Endothelial cell of umbilical vein (primary cell): Measurements from ENCODE around the gene MYO1C. TPM values are rescaled to one million over a fixed set of nuclear protein-coding genes. Genes with fewer than 3 reads are reported as not detected.

ENCODE experiments used
- BruUV-seq: library from RNA; stranded (reverse); fragments of 400-500 nt; replicated peaks from 2 replicates; lab custom pipeline; 2021; lab: Mats Ljungman, UMichigan
- CTCF ChIA-PET: fragments of 300-600, 350-600 bp; sonication (Branson Sonifier 250); formaldehyde crosslinking; loops from one replicate; lab custom pipeline; 2021; ENCODE audit warnings: antibody characterized with exemption, inconsistent platforms; lab: Charles Lee
- POLR2A ChIA-PET: fragments of 300-600, 350-600 bp; sonication (Branson Sonifier 250); formaldehyde crosslinking; loops from one replicate; lab custom pipeline; 2021; ENCODE audit warnings: antibody characterized with exemption, inconsistent platforms; lab: Charles Lee
- DNase-seq: peaks from one replicate; pipeline ENCODE4 v3.0.0-alpha.2; 2011; ENCODE audit warnings: low read depth, low spot score
- FAIRE-seq: peaks from 2 replicates; lab custom pipeline; 2011; peaks lifted over from hg19 to GRCh38; lab: Jason Lieb, UNC
- H2AFZ ChIP-seq: 2 replicates; pipeline ENCODE4 v1.6.0; 2012; ENCODE audit warnings: low read depth, low read length, control low read depth, inconsistent platforms
- H3K27ac ChIP-seq: 2 replicates; pipeline ENCODE4 v1.5.1; 2011; ENCODE audit warnings: low read depth, mild to moderate bottlenecking, control low read depth, low read length, moderate library complexity; ENCODE audit not compliant: insufficient read depth
- H3K27me3 ChIP-seq, 2 experiments: 2 replicates each; pipeline versions ENCODE4 v1.6.0 to v1.6.1; 2011; ENCODE audit warnings: low read length in 2 of 2, mixed read lengths in 1 of 2; ENCODE audit not compliant: control insufficient read depth in 2 of 2, insufficient read depth in 2 of 2
- H3K36me3 ChIP-seq, 2 experiments: 2 replicates in 1 of 2; 3 replicates in 1 of 2; pipeline ENCODE4 v1.5.1; 2011; ENCODE audit warnings: low read length in 2 of 2, mild to moderate bottlenecking in 1 of 2, moderate library complexity in 1 of 2; ENCODE audit not compliant: control insufficient read depth in 2 of 2, insufficient read depth in 2 of 2; ENCODE audit errors: extremely low read depth in 1 of 2
- H3K4me1 ChIP-seq: 3 replicates; pipeline ENCODE4 v1.5.1; 2011; ENCODE audit warnings: mild to moderate bottlenecking, low read length; ENCODE audit not compliant: control insufficient read depth, insufficient read depth; ENCODE audit errors: extremely low read depth
- H3K4me2 ChIP-seq: 2 replicates; pipeline ENCODE4 v1.6.1; 2011; ENCODE audit warnings: low read length, control low read depth, mixed read lengths; ENCODE audit not compliant: insufficient read depth
- H3K4me3 ChIP-seq, 3 experiments: fragments of 200-600 bp in 1 of 3; sonication (generic), shearing (Covaris generic) in 1 of 3; replicated peaks in 1 of 3; 2 replicates each; pipeline ENCODE4 v1.5.1; 2011 to 2016; ENCODE audit warnings: control low read depth in 3 of 3, low read length in 3 of 3, mild to moderate bottlenecking in 2 of 3, inconsistent platforms in 1 of 3, low read depth in 1 of 3, moderate library complexity in 1 of 3; ENCODE audit not compliant: insufficient read depth in 1 of 3
- H3K79me2 ChIP-seq: 2 replicates; pipeline ENCODE4 v1.6.0; 2012; ENCODE audit warnings: low read length, inconsistent platforms; ENCODE audit not compliant: control insufficient read depth, insufficient read depth
- H3K9ac ChIP-seq: replicated peaks from 2 replicates; pipeline ENCODE3; 2011; ENCODE audit warnings: low read length, control low read depth; ENCODE audit not compliant: insufficient read depth; ENCODE audit errors: extremely low read depth
- H3K9me1 ChIP-seq: replicated peaks from 3 replicates; pipeline ENCODE4 v1.6.0; 2011; ENCODE audit warnings: mild to moderate bottlenecking, low read length; ENCODE audit not compliant: control insufficient read depth, insufficient read depth; ENCODE audit errors: extremely low read depth
- H3K9me3 ChIP-seq: replicated peaks from 2 replicates; pipeline ENCODE4 v1.5.1; 2012; ENCODE audit warnings: low read length, inconsistent platforms; ENCODE audit not compliant: control insufficient read depth, insufficient read depth
- H4K20me1 ChIP-seq: replicated peaks from 2 replicates; pipeline ENCODE3; 2011; ENCODE audit warnings: mild to moderate bottlenecking, low read length; ENCODE audit not compliant: control insufficient read depth, insufficient read depth; ENCODE audit errors: extremely low read depth
- EZH2 ChIP-seq: IDR thresholded peaks from 2 replicates; pipeline ENCODE4 v1.6.1; 2012; ENCODE audit warnings: borderline replicate concordance, low read depth, mild to moderate bottlenecking, moderate library complexity, low read length, inconsistent platforms; ENCODE audit not compliant: severe bottlenecking
- FOS ChIP-seq: IDR thresholded peaks from 2 replicates; pipeline ENCODE4 v1.6.1; 2011; ENCODE audit warnings: mild to moderate bottlenecking, low read length, moderate library complexity, borderline replicate concordance; ENCODE audit not compliant: insufficient read depth
- GATA2 ChIP-seq: IDR thresholded peaks from 2 replicates; pipeline ENCODE4 v1.7.0; 2011; ENCODE audit warnings: low read depth, mild to moderate bottlenecking, moderate library complexity, mixed read lengths, low read length; ENCODE audit not compliant: insufficient read length, insufficient read depth
- JUN ChIP-seq: IDR thresholded peaks from 2 replicates; pipeline ENCODE4 v1.6.1; 2011; ENCODE audit warnings: borderline replicate concordance, low read depth; ENCODE audit not compliant: insufficient read length, insufficient read depth
- MYC ChIP-seq: IDR thresholded peaks from one replicate; pipeline ENCODE4 v1.6.1; 2011; ENCODE audit warnings: mild to moderate bottlenecking, low read depth, low read length
- POLR2A ChIP-seq: IDR thresholded peaks from 2 replicates; pipeline ENCODE4 v1.6.1; 2012; ENCODE audit warnings: low read depth, mild to moderate bottlenecking, control low read depth, low read length
- POLR2AphosphoS5 ChIP-seq: IDR thresholded peaks from 2 replicates; pipeline ENCODE4 v1.6.1; 2012; ENCODE audit warnings: low read depth, mild to moderate bottlenecking, control low read depth, low read length, moderate library complexity; ENCODE audit not compliant: insufficient read depth
- dilution Hi-C: fragments of 300-500 bp; cut with MboI; formaldehyde crosslinking; loops from one replicate; pipeline ENCODE4 v1.15.0; 2019; ENCODE audit warnings: low sequenced_read_pairs; ENCODE audit not compliant: extremely low pct_ligation_motif_present
- intact Hi-C: fragments of 100-400 bp; cut with micrococcal nuclease; formaldehyde crosslinking; loops from one replicate; pipeline ENCODE4 v1.10.0; 2022
- polyA plus RNA-seq, 4 experiments: library from polyadenylated mRNA; depleted of rRNA in 3 of 4; stranded (reverse) in 3 of 4; unstranded in 1 of 4; fragments of >200 nt; gene quantifications; 2 replicates each; pipeline versions ENCODE4 v1.2.1 to v1.2.3, GENCODE V29; 2011 to 2012; ENCODE audit warnings: missing spikeins in 1 of 4
- total RNA-seq: library from RNA; stranded (reverse); gene quantifications from 2 replicates; pipeline ENCODE4 v1.2.3, GENCODE V29; 2021
- TF ChIP-seq, protein P1 (sequence below): IDR thresholded peaks from 2 replicates; pipeline ENCODE4 v1.6.1; 2011; ENCODE audit not compliant: insufficient read depth, insufficient read length
- TF ChIP-seq, protein P2 (sequence below), 2 donors: IDR thresholded peaks; 1 replicate in 1 of 2; 2 replicates in 1 of 2; pipeline ENCODE4 v1.5.1; 2011; ENCODE audit warnings: low read length in 2 of 2, mild to moderate bottlenecking in 2 of 2, moderate library complexity in 2 of 2, control low read depth in 1 of 2, inconsistent platforms in 1 of 2, low read depth in 1 of 2; ENCODE audit not compliant: insufficient read depth in 1 of 2; ENCODE audit errors: extremely low read depth in 1 of 2

MYO1C gene
- total and polyA plus RNA-seq, 2 donors (not counting 3 experiments of a cell fraction or from before 2014, with no cell fraction given) = 141 to 206 TPM

DNA sequence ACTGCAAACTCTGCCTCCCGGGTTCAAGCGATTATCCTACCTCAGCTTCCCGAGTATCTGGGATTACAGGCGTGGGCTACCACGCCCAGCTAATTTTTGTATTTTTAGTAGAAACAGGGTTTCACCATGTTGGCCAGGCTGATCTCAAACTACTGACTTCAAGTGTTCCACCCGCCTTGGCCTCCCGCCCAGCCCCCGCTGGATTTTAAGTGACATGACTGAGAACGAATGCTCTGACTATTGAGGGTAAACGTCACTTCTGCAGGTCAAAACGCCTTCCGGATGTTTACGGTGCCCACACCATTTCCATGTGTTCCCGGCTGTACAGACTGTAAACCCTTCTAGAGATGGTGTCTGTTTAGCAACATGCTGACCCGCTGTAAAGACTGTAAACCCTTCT is 47.3 kb upstream of the MYO1C start:
- peak; percentile 21 for FAIRE-seq
- intact Hi-C loops = no loop called here

More for the DNA sequence above, 47.3 kb upstream of the MYO1C start:
- Histone ChIP-seq H3K4me2 (no peak overlapping the region), H3K27ac (no peak overlapping the region), H2AFZ (no peak overlapping the region), H3K9me1 (no peaks in the 10 kb centered on the region), H3K79me2 (no peaks in the 10 kb centered on the region), H3K9me3 (no peaks in the 10 kb centered on the region), H3K9ac (no peak overlapping the region), H3K27me3 (no peaks in the 10 kb centered on the region), H3K4me1 (no peaks in the 10 kb centered on the region), H3K4me3 (no peak overlapping the region), H3K36me3 (peaks cover 6 to 33% of the 10 kb centered on the region in 2 experiments), H4K20me1 (no peaks in the 10 kb centered on the region)
- dilution Hi-C loops = no loop called here
- no TSS peak for BruUV-seq
- ChIA-PET POLR2A (no interaction called here), CTCF (no interaction called here)
- DNase-seq = no peak
- TF ChIP-seq POLR2AphosphoS5 (no peak), GATA2 (no peak), EZH2 (no peak), JUN (no peak), POLR2A (no peak), FOS (no peak), MYC (no peak)
- TF ChIP-seq, protein P1, sequence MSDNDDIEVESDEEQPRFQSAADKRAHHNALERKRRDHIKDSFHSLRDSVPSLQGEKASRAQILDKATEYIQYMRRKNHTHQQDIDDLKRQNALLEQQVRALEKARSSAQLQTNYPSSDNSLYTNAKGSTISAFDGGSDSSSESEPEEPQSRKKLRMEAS = no peak
- TF ChIP-seq, protein P2, sequence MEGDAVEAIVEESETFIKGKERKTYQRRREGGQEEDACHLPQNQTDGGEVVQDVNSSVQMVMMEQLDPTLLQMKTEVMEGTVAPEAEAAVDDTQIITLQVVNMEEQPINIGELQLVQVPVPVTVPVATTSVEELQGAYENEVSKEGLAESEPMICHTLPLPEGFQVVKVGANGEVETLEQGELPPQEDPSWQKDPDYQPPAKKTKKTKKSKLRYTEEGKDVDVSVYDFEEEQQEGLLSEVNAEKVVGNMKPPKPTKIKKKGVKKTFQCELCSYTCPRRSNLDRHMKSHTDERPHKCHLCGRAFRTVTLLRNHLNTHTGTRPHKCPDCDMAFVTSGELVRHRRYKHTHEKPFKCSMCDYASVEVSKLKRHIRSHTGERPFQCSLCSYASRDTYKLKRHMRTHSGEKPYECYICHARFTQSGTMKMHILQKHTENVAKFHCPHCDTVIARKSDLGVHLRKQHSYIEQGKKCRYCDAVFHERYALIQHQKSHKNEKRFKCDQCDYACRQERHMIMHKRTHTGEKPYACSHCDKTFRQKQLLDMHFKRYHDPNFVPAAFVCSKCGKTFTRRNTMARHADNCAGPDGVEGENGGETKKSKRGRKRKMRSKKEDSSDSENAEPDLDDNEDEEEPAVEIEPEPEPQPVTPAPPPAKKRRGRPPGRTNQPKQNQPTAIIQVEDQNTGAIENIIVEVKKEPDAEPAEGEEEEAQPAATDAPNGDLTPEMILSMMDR (IDR thresholded peaks at IDR 0.05; ENCODE audit: extremely low read depth in 1 of 2, insufficient read depth in 1 of 2, low read depth in 1 of 2, low read length in 2 of 2) = no peak
